Measurements from ENCODE around the gene RAB11FIP5. TPM values are rescaled to one million over a fixed set of nuclear protein-coding genes. Genes with fewer than 3 reads are reported as not detected.

RAB11FIP5 gene
- total and polyA plus RNA-seq, 2 experiments from 2014 or later, result 4.4 to 16.6 TPM

- H3K79me2 ChIP-seq (replicated peaks; ENCODE audit: insufficient read depth), result peaks cover 11% of the 10 kb centered on the region
- H3K4me3 ChIP-seq, result no peak overlapping the region
- no peak for ATAC-seq
- Mint-ChIP-seq H3K9me3 (no peaks in the 10 kb centered on the region), H3K4me1 (peaks cover 11% of the 10 kb centered on the region), H3K27ac (no peak overlapping the region), H3K4me3 (no peak overlapping the region), H3K27me3 (ENCODE audit: insufficient read depth, low read depth, poor library complexity) (peaks cover 27% of the 10 kb centered on the region), H3K36me3 (ENCODE audit: low read depth) (peaks cover 3% of the 10 kb centered on the region; the same call in 1 of the 3 replicates)
- H4K20me1 ChIP-seq (replicated peaks; ENCODE audit: insufficient read depth), result peaks cover 5% of the 10 kb centered on the region; the same call in 1 of the 2 replicates
- H3K4me1 ChIP-seq (ENCODE audit: insufficient read depth), result peaks cover 10% of the 10 kb centered on the region; the same call in 1 of the 2 replicates
- 0 out of 2 replicates have a peak, but pooled peaks cover 4% of the 10 kb centered on the region for H3F3A ChIP-seq (replicated peaks; ENCODE audit: low read depth)
- no peaks in the 10 kb centered on the region for H3K36me3 ChIP-seq (ENCODE audit: insufficient read depth)
- H2AFZ ChIP-seq, result no peak overlapping the region
- no peaks in the 10 kb centered on the region for H3K27me3 ChIP-seq (ENCODE audit: insufficient read depth)
- no peaks in the 10 kb centered on the region for H3K9me2 ChIP-seq (ENCODE audit: insufficient read depth)
- no peak overlapping the region for H3K4me2 ChIP-seq
- no peak overlapping the region for H3K27ac ChIP-seq (ENCODE audit: low read depth)
- TF ChIP-seq JUNB (IDR thresholded peaks at IDR 0.05; ENCODE audit: unreplicated experiment), result no peak
- TF ChIP-seq ZNF114 (CRISPR knock-in tag; IDR thresholded peaks at IDR 0.05), result no peak
- no peak for TF ChIP-seq CREB1 (CRISPR knock-in tag; IDR thresholded peaks at IDR 0.05; ENCODE audit: low read depth)
- TF ChIP-seq EZH2 (IDR thresholded peaks at IDR 0.05; ENCODE audit: low read depth, unreplicated experiment), result no peak
- TF ChIP-seq, protein P1, sequence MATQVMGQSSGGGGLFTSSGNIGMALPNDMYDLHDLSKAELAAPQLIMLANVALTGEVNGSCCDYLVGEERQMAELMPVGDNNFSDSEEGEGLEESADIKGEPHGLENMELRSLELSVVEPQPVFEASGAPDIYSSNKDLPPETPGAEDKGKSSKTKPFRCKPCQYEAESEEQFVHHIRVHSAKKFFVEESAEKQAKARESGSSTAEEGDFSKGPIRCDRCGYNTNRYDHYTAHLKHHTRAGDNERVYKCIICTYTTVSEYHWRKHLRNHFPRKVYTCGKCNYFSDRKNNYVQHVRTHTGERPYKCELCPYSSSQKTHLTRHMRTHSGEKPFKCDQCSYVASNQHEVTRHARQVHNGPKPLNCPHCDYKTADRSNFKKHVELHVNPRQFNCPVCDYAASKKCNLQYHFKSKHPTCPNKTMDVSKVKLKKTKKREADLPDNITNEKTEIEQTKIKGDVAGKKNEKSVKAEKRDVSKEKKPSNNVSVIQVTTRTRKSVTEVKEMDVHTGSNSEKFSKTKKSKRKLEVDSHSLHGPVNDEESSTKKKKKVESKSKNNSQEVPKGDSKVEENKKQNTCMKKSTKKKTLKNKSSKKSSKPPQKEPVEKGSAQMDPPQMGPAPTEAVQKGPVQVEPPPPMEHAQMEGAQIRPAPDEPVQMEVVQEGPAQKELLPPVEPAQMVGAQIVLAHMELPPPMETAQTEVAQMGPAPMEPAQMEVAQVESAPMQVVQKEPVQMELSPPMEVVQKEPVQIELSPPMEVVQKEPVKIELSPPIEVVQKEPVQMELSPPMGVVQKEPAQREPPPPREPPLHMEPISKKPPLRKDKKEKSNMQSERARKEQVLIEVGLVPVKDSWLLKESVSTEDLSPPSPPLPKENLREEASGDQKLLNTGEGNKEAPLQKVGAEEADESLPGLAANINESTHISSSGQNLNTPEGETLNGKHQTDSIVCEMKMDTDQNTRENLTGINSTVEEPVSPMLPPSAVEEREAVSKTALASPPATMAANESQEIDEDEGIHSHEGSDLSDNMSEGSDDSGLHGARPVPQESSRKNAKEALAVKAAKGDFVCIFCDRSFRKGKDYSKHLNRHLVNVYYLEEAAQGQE (IDR thresholded peaks at IDR 0.05; ENCODE audit: unreplicated experiment), result no peak
- no peak for TF ChIP-seq STAT1 (IDR thresholded peaks at IDR 0.05; ENCODE audit: unreplicated experiment)
- no peak for TF ChIP-seq NANOG (IDR thresholded peaks at IDR 0.05; ENCODE audit: borderline replicate concordance)
- TF ChIP-seq ZNF462 (CRISPR knock-in tag; IDR thresholded peaks at IDR 0.05), result no peak
- TF ChIP-seq ZNF331 (CRISPR knock-in tag; IDR thresholded peaks at IDR 0.05; ENCODE audit: low read depth), result no peak
- no peak for DNase-seq (ENCODE audit: low spot score)
Measured at GRCh38 chr2:73074110-73075069, 38.4 kb downstream of the RAB11FIP5 start.
